ENCODE measurements around the gene MPZ.
"Not testable (repeated sequence)": the region's sequence is repeated elsewhere in the genome, so short reads cannot be mapped to it uniquely, and the experiment has no call there.

MPZ gene

GRCh38 chr1:161299347-161299746 lies 10.4 kb downstream of the MPZ start:
- DNase-seq: no peak

GRCh38 chr1:161298116-161298515 lies 11.7 kb downstream of the MPZ start:
- no peak for DNase-seq

GRCh38 chr1:161297415-161297814 lies 12.4 kb downstream of the MPZ start:
- no peak for DNase-seq

GRCh38 chr1:161290779-161291178 lies 19.0 kb downstream of the MPZ start:
- no peak for DNase-seq

GRCh38 chr1:161287482-161288054 lies 22.2 kb downstream of the MPZ start:
- no peak for DNase-seq

- no peak for DNase-seq
Measured at GRCh38 chr1:161285521-161285920, 24.2 kb downstream of the MPZ start.

GRCh38 chr1:161285113-161285512 lies 24.7 kb downstream of the MPZ start:
- no peak for DNase-seq

GRCh38 chr1:161282991-161283390 lies 26.8 kb downstream of the MPZ start:
- DNase-seq: no peak

GRCh38 chr1:161274874-161275273 lies 34.9 kb downstream of the MPZ start:
- DNase-seq: no peak

GRCh38 chr1:161273402-161273801 lies 36.4 kb downstream of the MPZ start:
- no peak for DNase-seq

GRCh38 chr1:161267321-161267720 lies 42.4 kb downstream of the MPZ start:
- DNase-seq: no peak

GRCh38 chr1:161266836-161267235 lies 42.9 kb downstream of the MPZ start:
- no peak for DNase-seq

GRCh38 chr1:161266202-161266601 lies 43.6 kb downstream of the MPZ start:
- DNase-seq: no peak

- no peak for DNase-seq
Measured at GRCh38 chr1:161265305-161265704, 44.5 kb downstream of the MPZ start.

- no peak for DNase-seq
Measured at GRCh38 chr1:161261261-161262235, 48.2 kb downstream of the MPZ start.

GRCh38 chr1:161260376-161261260 lies 49.1 kb downstream of the MPZ start:
- DNase-seq: no peak

GRCh38 chr1:161259765-161260164 lies 50.0 kb downstream of the MPZ start:
- no peak for DNase-seq

- no peak for DNase-seq
Measured at GRCh38 chr1:161259345-161259702, 50.4 kb downstream of the MPZ start.

- no peak for DNase-seq
Measured at GRCh38 chr1:161258439-161259344, 51.1 kb downstream of the MPZ start, which contains the start of gene PCP4L1. Gene PCP4L1, plus strand, starts transcription at chr1:161258745. Its CDS starts 230 bp downstream, at chr1:161258975.

- not testable (repeated sequence) for DNase-seq
Measured at GRCh38 chr1:161257109-161257508, 52.7 kb downstream of the MPZ start.

- not testable (repeated sequence) for DNase-seq
Measured at GRCh38 chr1:161255955-161256520, 53.7 kb downstream of the MPZ start.

- not testable (repeated sequence) for DNase-seq
Measured at GRCh38 chr1:161255302-161255701, 54.5 kb downstream of the MPZ start.

Measured in activated effector memory CD4-positive, alpha-beta T cell treated with Interleukin-2 at 50 U/mL for 16 hours (primary cell).